NCI-H748 (cell line): Measurements from ENCODE around the gene STAT5A.
"Not testable (repeated sequence)": the region's sequence is repeated elsewhere in the genome, so short reads cannot be mapped to it uniquely, and the experiment has no call there.

Source experiments
- DNase-seq: peaks from one replicate; lab custom pipeline; 2025; ENCODE audit not compliant: unreplicated experiment; lab: John Stamatoyannopoulos, UW

Gene STAT5A

GRCh38 chr17:42283241-42284023 lies 4.9 kb upstream of the STAT5A start:
- DNase-seq: no peak

GRCh38 chr17:42284024-42284369 lies 4.3 kb upstream of the STAT5A start:
- no peak for DNase-seq

- no peak for DNase-seq
These were observed 3.7 kb upstream of the STAT5A start for GRCh38 chr17:42284566-42284965.

- no peak for DNase-seq
These were observed 2.8 kb upstream of the STAT5A start for GRCh38 chr17:42285346-42286050.

- no peak for DNase-seq
These were observed 1.7 kb upstream of the STAT5A start for GRCh38 chr17:42286411-42287221.

- DNase-seq: no peak
These were observed 857 bp upstream of the STAT5A start for GRCh38 chr17:42287305-42287976.

GRCh38 chr17:42288803-42289610 lies 709 bp downstream of the STAT5A start:
- peak; percentile 30 for DNase-seq

- DNase-seq: no peak
These were observed 1.4 kb downstream of the STAT5A start for GRCh38 chr17:42289611-42290181.

- no peak for DNase-seq
These were observed 2.3 kb downstream of the STAT5A start for GRCh38 chr17:42290577-42290976.

- DNase-seq: no peak
These were observed 2.8 kb downstream of the STAT5A start for GRCh38 chr17:42291129-42291528.

- DNase-seq: no peak
These were observed 6.4 kb downstream of the STAT5A start for GRCh38 chr17:42294469-42295398.

- DNase-seq: no peak
These were observed 7.7 kb downstream of the STAT5A start for GRCh38 chr17:42296012-42296411.

GRCh38 chr17:42297775-42298174 lies 9.5 kb downstream of the STAT5A start:
- DNase-seq: not testable (repeated sequence)

GRCh38 chr17:42299361-42299760 lies 11.1 kb downstream of the STAT5A start:
- not testable (repeated sequence) for DNase-seq

- not testable (repeated sequence) for DNase-seq
These were observed 11.6 kb downstream of the STAT5A start for GRCh38 chr17:42299913-42300312.

- no peak for DNase-seq
These were observed 12.7 kb downstream of the STAT5A start for GRCh38 chr17:42301022-42301421.

GRCh38 chr17:42303694-42304093 lies 15.4 kb downstream of the STAT5A start:
- DNase-seq: no peak

- no peak for DNase-seq
These were observed 16.1 kb downstream of the STAT5A start for GRCh38 chr17:42304187-42305030.
